Activated naive CD8-positive, alpha-beta T cell treated with anti-CD3 and anti-CD28 coated beads, Interleukin-2, amount 10 ng/mL, durations not matched to agents 7 days and 5 days (primary cell): ENCODE data around the gene TGFBR1. TPM values are rescaled to one million over a fixed set of nuclear protein-coding genes. Genes with fewer than 3 reads are reported as not detected.

ENCODE experiments used
- ATAC-seq: fragments of 150-1000 bp; cut with Tn5 transposase; one replicate; pipeline ENCODE4 v1.10.0; 2021; ENCODE audit warnings: low read depth, moderate library complexity
- POLR2A ChIA-PET: fragments of 350-600 bp; sonication (Branson Sonifier 250); formaldehyde crosslinking; loops from one replicate; lab custom pipeline; 2021; ENCODE audit warnings: antibody characterized with exemption; lab: Charles Lee
- DNase-seq: peaks from one replicate; pipeline ENCODE4 v3.0.0; 2021
- H3K27ac Mint-ChIP-seq: one replicate; pipeline ENCODE4 v1.8.0; 2022; ENCODE audit warnings: mild to moderate bottlenecking, mixed read lengths
- H3K27me3 Mint-ChIP-seq: one replicate; pipeline ENCODE4 v1.8.0; 2022; ENCODE audit warnings: mild to moderate bottlenecking, moderate library complexity, mixed read lengths
- H3K36me3 Mint-ChIP-seq: one replicate; pipeline ENCODE4 v1.8.0; 2021; ENCODE audit warnings: mild to moderate bottlenecking, mixed read lengths
- H3K4me1 Mint-ChIP-seq: one replicate; pipeline ENCODE4 v1.8.0; 2021; ENCODE audit warnings: mixed read lengths
- H3K4me3 Mint-ChIP-seq: one replicate; pipeline ENCODE4 v1.8.0; 2022; ENCODE audit warnings: mild to moderate bottlenecking, moderate library complexity, mixed read lengths
- H3K9me3 Mint-ChIP-seq: one replicate; pipeline ENCODE4 v1.8.0; 2021; ENCODE audit warnings: mixed read lengths
- total RNA-seq, 2 experiments: library from RNA; stranded (reverse); gene quantifications; one replicate each; pipeline ENCODE4 v1.2.3, GENCODE V29; 2021

The TGFBR1 gene
- 10 to 100 TPM; 82.7 to 83.5 TPM for total RNA-seq

DNA sequence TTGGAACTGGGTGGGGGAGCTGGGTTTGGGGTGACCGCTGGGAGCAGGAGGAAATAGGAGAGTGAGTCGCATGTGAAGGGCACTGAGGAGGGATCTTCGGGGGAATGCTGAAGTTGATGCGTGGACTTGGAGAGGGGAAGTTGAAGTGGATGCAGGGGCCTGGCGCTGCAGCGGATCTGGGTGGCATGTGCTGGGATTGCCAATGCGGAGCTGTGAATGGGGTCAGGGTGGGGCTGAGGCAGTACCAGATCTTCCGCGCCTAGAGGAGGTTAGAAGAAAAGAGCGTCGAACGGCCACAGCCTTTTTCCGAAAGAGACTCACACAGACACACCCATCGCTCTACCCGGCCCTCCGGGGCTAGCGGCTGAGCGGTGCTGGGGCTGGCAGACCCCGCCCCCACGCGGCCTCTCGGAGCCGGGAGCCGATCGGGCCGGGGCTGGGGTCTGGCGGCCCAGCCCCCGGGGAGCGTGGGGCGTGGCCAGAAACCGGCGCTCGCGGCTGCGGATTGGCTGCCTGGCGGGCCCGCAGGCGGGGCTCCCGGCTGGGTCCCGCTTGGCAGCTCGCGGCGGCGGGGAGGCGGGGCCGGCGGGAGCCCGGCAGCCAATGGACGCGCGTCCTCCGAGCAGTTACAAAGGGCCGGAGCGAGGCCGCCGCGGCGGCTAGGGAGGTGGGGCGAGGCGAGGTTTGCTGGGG, at the start of gene TGFBR1:
Gene TGFBR1, plus strand, starts transcription at position 655 of the 693 bp plus-strand sequence. CDS start 93 bp downstream, outside the sequence.
- POLR2A ChIA-PET, result interaction anchor here (0.6 to 5.2 kb wide), 24 partner anchors 9 to 102 kb away, joined by 3 to 85 read pairs (median 5); no protein-coding TSS in a partner anchor
- DNase-seq (peak; percentile 99), ATAC-seq (peak; percentile 87)
- peak within 1 kb of the TSS; percentile 89 for H3K4me3 Mint-ChIP-seq
- H3K27ac Mint-ChIP-seq, result peak within 1 kb of the TSS; percentile 95
- peaks cover 4% of the 10 kb centered on the region for H3K9me3 Mint-ChIP-seq
- H3K27me3 Mint-ChIP-seq, result no peaks in the 10 kb centered on the region
- H3K36me3 Mint-ChIP-seq, result peaks cover 36% of the 10 kb centered on the region
- peaks cover 51% of the 10 kb centered on the region for H3K4me1 Mint-ChIP-seq

DNA sequence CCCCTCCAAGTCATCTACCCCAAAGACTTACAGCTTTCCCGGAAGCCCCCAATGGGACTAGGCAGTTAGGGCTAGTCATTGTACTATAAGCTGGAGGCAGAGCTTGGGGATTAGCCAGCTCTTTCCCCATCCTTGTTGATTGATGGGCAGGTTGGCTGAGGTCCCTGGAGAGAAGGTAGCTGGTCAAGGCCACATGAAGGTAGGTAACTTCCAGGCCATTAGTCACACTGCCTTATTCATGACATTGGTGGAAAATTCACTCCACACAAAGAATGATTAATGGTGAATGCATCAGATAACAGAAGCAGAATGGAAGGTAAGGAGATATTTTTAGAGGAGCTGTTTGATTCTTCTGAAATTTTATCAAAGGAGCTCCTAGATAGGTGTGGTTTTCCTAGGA, 49.5 kb upstream of the TGFBR1 start:
- DNase-seq (no peak), ATAC-seq (no peak)
- Mint-ChIP-seq H3K4me1 (peaks cover 58% of the 10 kb centered on the region), H3K36me3 (peaks cover 22% of the 10 kb centered on the region), H3K9me3 (peaks cover 2% of the 10 kb centered on the region), H3K27me3 (no peaks in the 10 kb centered on the region), H3K27ac (peak overlapping the region; percentile 7), H3K4me3 (no peak overlapping the region)
- POLR2A ChIA-PET, result interaction anchor here (0.5 to 1.9 kb wide), 3 partner anchors 11 to 48 kb away, joined by 3 to 8 read pairs (median 5); partner anchors contain the start of gene TGFBR1

DNA sequence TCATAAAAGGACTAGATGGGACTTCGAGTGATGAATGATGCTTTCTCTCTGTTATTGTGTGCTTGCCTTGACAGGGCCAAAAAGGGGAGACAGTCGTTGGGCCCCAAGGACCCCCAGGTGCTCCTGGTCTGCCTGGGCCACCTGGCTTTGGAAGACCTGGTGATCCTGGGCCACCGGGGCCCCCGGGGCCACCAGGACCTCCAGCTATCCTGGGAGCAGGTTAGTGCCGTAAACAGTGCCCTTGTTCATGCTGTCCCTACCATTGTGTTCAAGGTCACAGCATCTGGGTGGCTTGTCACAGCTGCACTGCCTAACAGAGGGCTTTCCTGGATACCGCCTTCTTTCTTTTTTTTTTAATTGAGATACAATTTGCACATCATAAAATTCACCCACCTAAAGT, 48.7 kb upstream of the TGFBR1 start:
- ATAC-seq (no peak), DNase-seq (no peak)
- H3K27ac Mint-ChIP-seq, result no peak overlapping the region
- peaks cover 23% of the 10 kb centered on the region for H3K36me3 Mint-ChIP-seq
- no peaks in the 10 kb centered on the region for H3K27me3 Mint-ChIP-seq
- peaks cover 2% of the 10 kb centered on the region for H3K9me3 Mint-ChIP-seq
- POLR2A ChIA-PET, result interaction anchor here (0.8 to 1.9 kb wide), 2 partner anchors 41 to 48 kb away, joined by 3 to 8 read pairs; partner anchors contain the start of gene TGFBR1
- peaks cover 58% of the 10 kb centered on the region for H3K4me1 Mint-ChIP-seq
- H3K4me3 Mint-ChIP-seq, result no peak overlapping the region

DNA sequence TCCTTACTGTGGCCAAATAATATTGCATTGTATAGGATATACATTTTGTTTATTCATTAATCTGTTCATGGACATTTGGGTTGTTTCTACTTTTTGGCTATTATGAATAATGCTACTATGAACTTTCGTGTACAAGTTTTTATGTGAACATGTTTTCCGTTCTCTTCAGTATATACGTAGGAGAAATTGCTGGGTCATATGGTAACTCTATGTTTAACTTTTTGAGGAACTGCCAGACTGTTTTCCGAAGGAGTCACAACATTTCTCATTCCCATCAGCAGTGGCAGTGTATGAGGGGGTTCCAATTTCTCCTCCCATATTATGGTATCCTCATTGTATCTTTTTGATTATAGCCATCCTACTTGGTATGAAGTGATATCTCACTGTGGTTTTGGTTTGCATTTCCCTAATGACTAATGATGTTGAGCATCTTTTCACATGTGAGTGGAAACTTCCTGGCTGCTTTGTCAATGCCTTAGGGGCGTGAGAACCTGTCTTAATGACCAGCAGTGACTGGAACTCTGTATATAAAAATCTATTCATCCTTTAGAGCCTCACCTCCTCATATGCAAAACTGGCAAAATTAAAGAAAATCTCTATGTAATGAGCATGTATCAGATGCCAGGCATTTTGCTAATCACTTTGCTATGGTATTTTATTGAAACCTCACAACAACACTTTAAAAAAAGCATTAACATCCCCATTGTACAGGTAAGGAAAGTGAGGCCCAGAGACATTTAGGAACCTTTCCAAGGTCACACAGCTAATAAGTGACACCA, 47.8 kb upstream of the TGFBR1 start:
- POLR2A ChIA-PET, result interaction anchor here (0.9 to 3.9 kb wide), 10 partner anchors 11 to 78 kb away, joined by 3 to 62 read pairs (median 8); partner anchors contain the start of gene TGFBR1
- peaks cover 2% of the 10 kb centered on the region for H3K9me3 Mint-ChIP-seq
- H3K4me3 Mint-ChIP-seq, result peak overlapping the region; percentile 85
- ATAC-seq, result no peak
- DNase-seq, result no peak
- H3K36me3 Mint-ChIP-seq, result peaks cover 25% of the 10 kb centered on the region
- H3K4me1 Mint-ChIP-seq, result peaks cover 61% of the 10 kb centered on the region
- H3K27ac Mint-ChIP-seq, result peak overlapping the region; percentile 97
- H3K27me3 Mint-ChIP-seq, result peaks cover 1% of the 10 kb centered on the region

DNA sequence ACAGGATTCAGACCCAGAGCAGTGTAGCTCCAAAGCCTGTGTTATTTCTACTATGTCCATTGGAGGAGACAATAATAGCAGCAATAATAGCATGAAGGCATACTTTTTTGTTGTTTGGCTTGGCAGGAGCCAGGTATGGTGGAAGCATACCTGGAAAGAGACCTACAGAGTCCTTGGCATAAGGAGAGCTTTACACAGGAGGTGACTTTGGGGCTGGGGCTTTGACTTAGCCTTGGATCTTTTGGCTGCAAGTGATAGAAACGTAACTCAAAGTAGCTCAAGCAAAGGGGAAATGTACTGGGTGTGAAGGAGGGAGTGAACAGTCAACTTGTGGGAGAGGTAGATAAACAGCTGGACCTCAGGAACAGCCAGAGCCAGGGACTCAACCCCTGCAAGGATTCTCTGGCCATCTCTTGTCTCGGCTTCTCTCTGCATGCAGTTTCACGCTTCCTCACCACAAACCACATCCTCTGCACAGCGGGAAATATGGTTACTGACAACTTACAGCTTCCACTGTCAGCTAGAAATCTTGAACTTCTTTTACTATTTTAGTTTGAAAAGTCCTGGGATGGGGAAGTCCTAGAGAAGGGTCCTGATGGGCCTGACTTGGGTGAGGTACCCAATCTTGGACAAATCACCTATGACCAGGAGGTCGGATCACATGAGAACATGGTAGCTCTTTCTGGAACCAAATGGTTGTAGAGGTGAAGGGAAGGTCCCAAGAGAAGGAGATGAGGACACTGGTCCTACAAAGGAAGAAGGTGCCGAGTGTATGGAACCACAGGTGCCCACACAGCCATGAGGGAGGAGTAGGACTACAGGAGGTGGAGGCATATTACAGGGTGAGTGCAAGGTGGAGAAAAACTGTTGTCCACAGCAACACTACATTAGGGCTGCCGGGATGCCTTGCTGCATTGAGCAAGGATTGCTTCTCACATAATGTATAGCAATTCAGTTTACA, 47.0 kb upstream of the TGFBR1 start:
- peak overlapping the region; percentile 85 for H3K4me3 Mint-ChIP-seq
- DNase-seq, result peak; percentile 73
- H3K27ac Mint-ChIP-seq, result peak overlapping the region; percentile 97
- POLR2A ChIA-PET, result interaction anchor here (0.9 to 3.9 kb wide), 13 partner anchors 11 to 77 kb away, joined by 3 to 62 read pairs (median 9); partner anchors contain the start of gene TGFBR1
- H3K4me1 Mint-ChIP-seq, result peaks cover 55% of the 10 kb centered on the region
- peaks cover 29% of the 10 kb centered on the region for H3K36me3 Mint-ChIP-seq
- ATAC-seq, result peak; percentile 61
- H3K27me3 Mint-ChIP-seq, result peaks cover 2% of the 10 kb centered on the region
- H3K9me3 Mint-ChIP-seq, result peaks cover 2% of the 10 kb centered on the region

DNA sequence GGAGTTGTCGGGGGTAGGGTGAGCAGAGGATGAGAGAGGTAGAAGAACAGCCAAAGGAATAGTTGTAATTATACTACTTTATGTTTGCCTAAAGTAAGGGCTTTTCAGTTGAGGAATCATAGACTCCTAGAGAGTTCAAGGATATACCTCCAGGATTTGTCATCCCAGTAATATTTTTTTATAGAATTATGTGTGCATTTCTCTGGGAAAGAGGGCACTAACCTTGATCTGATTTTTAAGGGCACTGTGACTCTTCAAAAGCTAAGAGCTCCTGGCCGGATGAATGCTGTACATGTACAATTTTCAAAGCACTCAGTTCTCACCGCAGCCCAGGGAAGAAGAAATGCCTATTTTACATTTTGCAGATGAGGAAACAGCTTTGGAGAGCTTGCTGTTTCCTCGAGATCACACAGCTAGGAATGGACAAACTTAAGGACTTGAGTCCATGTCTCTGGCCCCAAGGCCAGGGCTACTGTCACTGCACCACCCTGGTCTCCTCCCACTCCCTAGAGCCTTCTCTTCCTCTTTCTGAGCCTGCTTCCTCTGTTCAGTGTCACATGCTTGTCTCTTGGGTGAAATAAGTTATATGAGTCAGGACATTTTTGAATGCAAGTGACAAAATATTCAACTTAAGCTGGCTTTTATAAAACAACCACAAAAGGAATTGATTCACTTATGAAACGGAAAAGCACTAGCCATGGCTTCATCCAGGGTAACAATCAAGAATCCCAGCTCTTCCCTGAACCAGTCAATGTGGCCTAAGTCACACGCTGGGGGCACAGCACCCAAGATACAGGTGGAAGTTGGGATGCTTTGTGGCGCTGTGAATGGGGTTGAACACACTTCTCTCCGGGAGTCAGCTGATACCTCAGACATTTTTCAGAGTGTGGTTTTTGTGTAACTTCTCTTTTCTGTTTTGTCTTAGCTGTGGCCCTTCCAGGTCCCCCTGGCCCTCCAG, 45.7 kb upstream of the TGFBR1 start:
- H3K4me3 Mint-ChIP-seq, result peak overlapping the region; percentile 85
- peak overlapping the region; percentile 97 for H3K27ac Mint-ChIP-seq
- DNase-seq (no peak), ATAC-seq (peak; percentile 73)
- peaks cover 2% of the 10 kb centered on the region for H3K27me3 Mint-ChIP-seq
- H3K4me1 Mint-ChIP-seq, result peaks cover 62% of the 10 kb centered on the region
- H3K36me3 Mint-ChIP-seq, result peaks cover 29% of the 10 kb centered on the region
- peaks cover 2% of the 10 kb centered on the region for H3K9me3 Mint-ChIP-seq
- POLR2A ChIA-PET, result interaction anchor here (0.6 to 3.9 kb wide), 10 partner anchors 10 to 635 kb away, joined by 3 to 62 read pairs (median 10); partner anchors contain the start of gene TGFBR1

DNA sequence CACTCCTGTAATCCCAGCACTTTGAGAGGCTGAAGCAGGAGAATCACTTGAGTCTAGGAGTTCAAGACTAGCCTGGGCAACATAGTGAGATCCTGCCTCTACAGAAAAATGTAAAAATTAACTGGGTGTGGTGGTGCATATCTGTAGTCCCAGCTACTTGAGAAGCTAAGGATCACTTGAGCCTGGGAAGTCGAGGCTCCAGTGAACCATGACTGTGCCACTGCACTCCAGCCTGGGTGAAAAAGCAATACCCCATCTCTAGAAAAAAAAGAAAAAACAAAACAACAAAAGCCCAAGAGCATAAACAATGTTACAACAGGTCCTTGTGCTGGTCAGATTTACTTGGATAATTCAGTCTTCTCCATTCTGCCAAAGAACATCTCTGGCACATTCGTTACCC, 44.3 kb upstream of the TGFBR1 start:
- Mint-ChIP-seq H3K36me3 (peaks cover 22% of the 10 kb centered on the region), H3K27ac (peak overlapping the region; percentile 45), H3K4me1 (peaks cover 65% of the 10 kb centered on the region), H3K27me3 (peaks cover 2% of the 10 kb centered on the region), H3K4me3 (no peak overlapping the region), H3K9me3 (peaks cover 2% of the 10 kb centered on the region)
- no peak for DNase-seq
- ATAC-seq, result no peak
- POLR2A ChIA-PET, result interaction anchor here (1.8 to 3.9 kb wide), 3 partner anchors 25 to 47 kb away, joined by 5 to 62 read pairs (median 38); no protein-coding TSS in a partner anchor

DNA sequence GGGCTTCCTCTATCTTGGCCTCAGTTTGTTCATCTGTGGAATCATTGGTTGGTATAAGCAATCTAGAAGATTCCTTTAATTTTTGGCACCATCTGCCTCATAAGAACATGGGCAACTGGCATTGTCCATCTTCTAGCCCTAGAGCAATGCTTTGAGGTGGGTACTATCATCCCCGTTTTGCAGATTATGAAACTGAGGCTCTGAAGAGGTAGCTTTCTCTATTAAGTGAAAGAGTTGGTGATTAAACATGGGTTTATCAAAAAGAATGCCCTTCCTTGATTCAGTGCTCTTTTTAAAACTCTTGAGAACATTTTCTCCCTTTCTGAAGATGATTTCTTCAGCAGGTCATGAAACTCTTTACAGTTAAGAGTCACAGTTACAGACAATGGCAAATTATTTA, 42.4 kb upstream of the TGFBR1 start:
- H3K36me3 Mint-ChIP-seq, result peaks cover 16% of the 10 kb centered on the region
- peaks cover 55% of the 10 kb centered on the region for H3K4me1 Mint-ChIP-seq
- POLR2A ChIA-PET, result interaction anchor here (1.8 kb wide), 1 partner anchor 30 kb away, joined by 4 read pairs; no protein-coding TSS in a partner anchor
- no peak for ATAC-seq
- no peak overlapping the region for H3K4me3 Mint-ChIP-seq
- no peak overlapping the region for H3K27ac Mint-ChIP-seq
- DNase-seq, result no peak
- H3K27me3 Mint-ChIP-seq, result peaks cover 2% of the 10 kb centered on the region
- no peaks in the 10 kb centered on the region for H3K9me3 Mint-ChIP-seq

DNA sequence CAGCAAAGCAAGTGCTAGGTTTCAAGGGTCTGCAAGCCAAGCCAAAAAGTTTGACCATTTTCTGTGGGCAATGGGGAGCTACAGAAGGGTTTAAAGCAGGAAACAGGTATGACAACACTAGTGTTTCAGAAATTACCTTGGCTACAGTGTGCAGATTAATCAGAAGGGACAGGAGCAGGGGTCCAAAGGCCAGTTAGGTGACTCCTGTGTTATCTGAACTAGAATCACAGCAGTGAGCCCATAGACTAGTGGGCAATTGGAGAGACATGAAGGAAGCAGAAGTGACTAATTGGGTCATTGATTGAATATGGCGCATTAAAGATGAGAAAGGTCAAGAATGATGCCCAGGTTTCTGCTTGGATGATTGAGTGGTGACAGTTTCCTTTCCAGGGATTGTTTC, 41.4 kb upstream of the TGFBR1 start:
- Mint-ChIP-seq H3K9me3 (no peaks in the 10 kb centered on the region), H3K36me3 (peaks cover 18% of the 10 kb centered on the region), H3K27me3 (peaks cover 2% of the 10 kb centered on the region), H3K4me3 (no peak overlapping the region), H3K27ac (no peak overlapping the region), H3K4me1 (peaks cover 47% of the 10 kb centered on the region)
- POLR2A ChIA-PET, result interaction anchor here (1.8 kb wide), 1 partner anchor 29 kb away, joined by 4 read pairs; no protein-coding TSS in a partner anchor
- no peak for DNase-seq
- no peak for ATAC-seq

DNA sequence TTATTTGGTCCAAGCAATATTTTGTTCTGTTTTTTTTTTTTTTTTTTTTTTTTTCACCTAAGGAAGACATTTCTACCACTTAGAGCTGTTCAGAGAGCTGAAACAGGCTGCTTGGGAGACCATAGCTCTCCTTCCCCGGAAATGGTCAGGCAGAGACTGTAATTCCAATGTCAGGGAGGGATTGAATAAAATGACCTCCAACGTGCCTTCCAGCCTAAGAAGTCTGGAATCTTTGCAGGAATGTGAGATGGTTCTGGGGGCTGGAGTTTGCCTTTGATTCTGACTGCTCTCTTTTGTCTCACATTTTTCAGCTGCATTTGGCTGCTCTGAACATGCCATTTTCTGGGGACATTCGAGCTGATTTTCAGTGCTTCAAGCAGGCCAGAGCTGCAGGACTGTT, 38.3 kb upstream of the TGFBR1 start:
- DNase-seq, result no peak
- Mint-ChIP-seq H3K27ac (no peak overlapping the region), H3K36me3 (peaks cover 25% of the 10 kb centered on the region), H3K4me1 (peaks cover 51% of the 10 kb centered on the region), H3K9me3 (peaks cover 2% of the 10 kb centered on the region), H3K4me3 (no peak overlapping the region), H3K27me3 (peaks cover 2% of the 10 kb centered on the region)
- POLR2A ChIA-PET, result interaction anchor here (0.6 to 1.2 kb wide), 6 partner anchors 9 to 61 kb away, joined by 3 to 7 read pairs (median 4); no protein-coding TSS in a partner anchor
- ATAC-seq, result no peak

DNA sequence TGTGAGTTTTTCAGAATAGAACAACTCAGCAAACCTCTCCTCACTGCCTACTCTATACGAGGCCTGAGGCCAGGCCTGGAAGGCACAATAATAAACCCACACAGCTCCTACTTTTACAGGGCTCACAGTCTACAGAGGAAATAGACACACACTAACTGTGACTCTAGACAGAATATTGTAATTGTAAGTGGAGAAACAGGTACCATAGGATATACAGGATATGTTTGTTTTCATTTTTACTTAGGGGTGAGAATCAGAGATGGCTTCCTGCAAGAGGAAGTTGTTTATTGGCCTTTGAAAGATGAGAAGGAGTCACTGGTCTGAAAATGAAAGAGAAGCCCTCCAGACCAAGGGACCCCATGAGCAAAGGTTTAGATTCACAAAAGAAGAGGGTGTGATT, 35.8 kb upstream of the TGFBR1 start:
- POLR2A ChIA-PET, result interaction anchor here (1.0 to 2.1 kb wide), 2 partner anchors 10 to 24 kb away, joined by 3 to 11 read pairs; no protein-coding TSS in a partner anchor
- DNase-seq (no peak), ATAC-seq (peak; percentile 60)
- Mint-ChIP-seq H3K4me3 (peak overlapping the region; percentile 18), H3K36me3 (peaks cover 18% of the 10 kb centered on the region), H3K9me3 (peaks cover 2% of the 10 kb centered on the region), H3K27ac (peak overlapping the region; percentile 90), H3K4me1 (peaks cover 38% of the 10 kb centered on the region), H3K27me3 (no peaks in the 10 kb centered on the region)
